HEK293 (cell line): ENCODE results near the gene GRIK4.

Experiments
- CTCF ChIA-PET: fragments of 350-600 bp; formaldehyde crosslinking; extraction: SDS; loops from one replicate; lab custom pipeline; 2021; ENCODE audit warnings: antibody characterized with exemption; lab: Yijun Ruan, JAX
- POLR2A ChIA-PET: fragments of 300-600 bp; formaldehyde crosslinking; extraction: SDS; loops from one replicate; lab custom pipeline; 2020; ENCODE audit warnings: antibody characterized with exemption, inconsistent platforms; lab: Yijun Ruan, JAX
- H3K27ac ChIP-seq: fragments of 200-500 bp; sonication (Bioruptor generic); 2 replicates; pipeline ENCODE4 v1.5.1; 2014; ENCODE audit warnings: low read depth, low read length, control low read depth, inconsistent platforms; ENCODE audit errors: extremely low read depth
- H3K36me3 ChIP-seq, 2 experiments: fragments of 200-500 bp in 1 of 2; sonication (Bioruptor generic) in 1 of 2; 1 replicate in 1 of 2; 2 replicates in 1 of 2; pipeline ENCODE4 v1.5.1; 2014 to 2017; ENCODE audit warnings: inconsistent platforms in 2 of 2, low read length in 2 of 2; ENCODE audit not compliant: control insufficient read depth in 2 of 2, insufficient read depth in 1 of 2
- H3K4me1 ChIP-seq: fragments of 200-500 bp; sonication (Bioruptor generic); 2 replicates; pipeline ENCODE4 v1.5.1; 2014; ENCODE audit warnings: mild to moderate bottlenecking, low read length, inconsistent platforms; ENCODE audit not compliant: control insufficient read depth, insufficient read depth
- H3K4me3 ChIP-seq: 2 replicates; pipeline ENCODE4 v1.5.1; 2011; ENCODE audit warnings: low read depth, mild to moderate bottlenecking, control low read depth, low read length, moderate library complexity
- H3K9me3 ChIP-seq: fragments of 200-500 bp; sonication (Bioruptor generic); 2 replicates; pipeline ENCODE4 v1.5.1; 2014; ENCODE audit warnings: low read depth, low read length, inconsistent platforms; ENCODE audit not compliant: control insufficient read depth, insufficient read depth
- GLI4 ChIP-seq: fragments of 450-650 bp; formaldehyde crosslinking; IDR thresholded peaks from 2 replicates; pipeline ENCODE4 v1.5.1; 2016; ENCODE audit warnings: missing biosample characterization, missing genetic modification characterization
- KLF8 ChIP-seq: fragments of 450-650 bp; formaldehyde crosslinking; IDR thresholded peaks from 2 replicates; pipeline ENCODE4 v1.5.1; 2016; ENCODE audit warnings: missing biosample characterization, missing genetic modification characterization
- MEIS1 ChIP-seq: sonication (generic); formaldehyde crosslinking; IDR thresholded peaks from 2 replicates; pipeline ENCODE4 v1.8.1; 2022; ENCODE audit warnings: missing genetic modification reagents, mild to moderate bottlenecking, borderline replicate concordance
- ZBTB6 ChIP-seq: fragments of 450-650 bp; formaldehyde crosslinking; IDR thresholded peaks from 2 replicates; pipeline ENCODE4 v1.5.1; 2017; ENCODE audit warnings: missing biosample characterization, missing genetic modification characterization
- ZEB2 ChIP-seq: fragments of 450-650 bp; formaldehyde crosslinking; IDR thresholded peaks from 2 replicates; pipeline ENCODE4 v1.5.1; 2016; ENCODE audit warnings: missing biosample characterization, missing genetic modification characterization
- ZNF140 ChIP-seq: fragments of 450-650 bp; formaldehyde crosslinking; IDR thresholded peaks from 2 replicates; pipeline ENCODE4 v1.5.1; 2016; ENCODE audit warnings: missing biosample characterization, missing genetic modification characterization
- ZNF174 ChIP-seq: fragments of 450-650 bp; formaldehyde crosslinking; IDR thresholded peaks from 2 replicates; pipeline ENCODE4 v1.5.0; 2017; ENCODE audit warnings: missing biosample characterization, mild to moderate bottlenecking, missing genetic modification characterization
- ZNF18 ChIP-seq: fragments of 450-650 bp; formaldehyde crosslinking; IDR thresholded peaks from 2 replicates; pipeline ENCODE4 v1.5.1; 2016; ENCODE audit warnings: missing biosample characterization, missing genetic modification characterization
- ZNF341 ChIP-seq: fragments of 450-650 bp; formaldehyde crosslinking; IDR thresholded peaks from 2 replicates; pipeline ENCODE4; 2016; ENCODE audit warnings: low read depth, missing biosample characterization, missing genetic modification characterization
- ZNF391 ChIP-seq: fragments of 450-650 bp; formaldehyde crosslinking; IDR thresholded peaks from 2 replicates; pipeline ENCODE4 v1.5.1; 2016; ENCODE audit warnings: low read depth, missing biosample characterization, missing genetic modification characterization, borderline replicate concordance
- ZNF510 ChIP-seq: fragments of 450-650 bp; formaldehyde crosslinking; IDR thresholded peaks from 2 replicates; pipeline ENCODE4 v1.5.1; 2018; ENCODE audit warnings: mild to moderate bottlenecking, missing genetic modification characterization, missing biosample characterization; ENCODE audit not compliant: insufficient replicate concordance
- ZNF560 ChIP-seq: fragments of 450-650 bp; formaldehyde crosslinking; IDR thresholded peaks from 2 replicates; pipeline ENCODE4 v1.5.1; 2017; ENCODE audit warnings: missing biosample characterization, missing genetic modification characterization, borderline replicate concordance
- ZNF785 ChIP-seq: fragments of 450-650 bp; formaldehyde crosslinking; IDR thresholded peaks from 2 replicates; pipeline ENCODE4 v1.5.1; 2016; ENCODE audit warnings: missing biosample characterization, missing genetic modification characterization
- TF ChIP-seq, protein P1 (sequence below): fragments of 450-650 bp; formaldehyde crosslinking; IDR thresholded peaks from 2 replicates; pipeline ENCODE4 v1.5.1; 2016; ENCODE audit warnings: missing biosample characterization, missing genetic modification characterization

The GRIK4 gene

DNA sequence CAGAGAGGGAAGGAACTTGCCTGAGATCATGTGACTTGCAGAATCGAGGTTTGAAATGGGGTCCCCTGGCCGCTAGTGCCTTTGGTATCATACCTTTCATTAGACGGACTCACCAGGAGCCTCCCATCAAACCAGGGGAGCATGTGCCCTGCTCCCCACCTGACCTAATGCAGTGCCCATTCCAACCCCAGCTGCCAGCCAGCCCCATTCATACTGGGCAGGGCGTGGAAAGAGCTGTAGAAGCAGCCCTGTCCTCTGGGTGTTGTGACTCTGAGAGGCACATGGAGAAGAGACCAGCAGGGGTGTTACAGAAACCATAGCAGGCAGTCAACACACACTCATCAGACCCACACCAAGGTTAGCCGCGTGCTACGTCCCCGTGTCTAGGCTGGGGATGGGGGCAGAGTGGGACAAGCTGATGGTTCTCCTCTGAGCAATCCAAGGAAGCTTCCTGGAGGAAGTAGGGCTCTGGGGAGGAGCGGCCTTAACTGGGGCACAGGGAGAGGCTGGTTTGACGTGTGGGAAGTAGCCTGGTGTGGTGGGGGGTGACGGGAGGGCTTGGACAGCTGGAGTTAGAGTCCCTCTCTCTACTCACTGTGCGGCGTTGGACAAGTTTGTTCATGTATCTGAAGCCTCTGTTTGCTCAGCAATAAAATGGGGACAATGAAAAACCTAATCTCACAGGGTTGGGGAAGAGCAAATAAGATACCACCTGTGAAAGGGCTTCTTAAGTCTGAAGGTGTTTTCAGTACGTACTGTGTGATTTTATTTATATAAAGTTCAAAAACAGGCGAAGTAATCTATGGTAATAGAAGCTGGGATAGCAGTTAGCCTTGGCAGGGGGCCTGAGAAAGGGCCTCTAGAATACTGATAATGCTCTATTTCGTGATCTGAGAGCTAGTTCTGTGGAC lies 14.0 kb downstream of the GRIK4 start:
- Histone ChIP-seq H3K4me3 (no peak overlapping the region), H3K9me3 (no peaks in the 10 kb centered on the region), H3K36me3 (no peaks in the 10 kb centered on the region), H3K27ac (no peak overlapping the region), H3K4me1 (no peaks in the 10 kb centered on the region)
- POLR2A ChIA-PET = no interaction called here
- no peak for TF ChIP-seq ZBTB6
- no peak for TF ChIP-seq MEIS1
- TF ChIP-seq ZNF341 (tag by site-specific recombination) = no peak
- CTCF ChIA-PET = interaction anchor here (1.3 kb wide), 1 partner anchor 160 kb away, joined by 4 read pairs; no protein-coding TSS in a partner anchor

DNA sequence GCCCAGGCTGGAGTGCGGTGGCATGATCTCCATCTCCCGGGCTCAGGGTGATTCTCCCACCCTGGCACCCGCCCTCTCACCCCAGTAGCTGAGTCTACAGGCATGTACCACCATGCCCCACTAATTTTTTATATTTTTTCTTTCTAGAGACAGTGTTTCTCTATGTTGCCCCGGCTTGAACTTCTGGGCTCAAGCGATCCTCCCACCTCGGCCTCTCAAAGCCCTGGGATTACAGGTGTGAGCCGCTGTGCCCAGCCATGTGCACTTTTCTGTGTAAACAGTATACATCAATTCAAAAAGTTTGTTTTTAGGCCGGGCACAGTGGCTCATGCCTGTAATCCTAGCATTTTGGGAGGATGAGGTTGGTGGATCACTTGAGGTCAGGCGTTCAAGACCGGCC lies 14.7 kb downstream of the GRIK4 start:
- ChIA-PET POLR2A (interaction anchor here (0.6 kb wide), 1 partner anchor 21 kb away, joined by 4 read pairs; no protein-coding TSS in a partner anchor), CTCF (no interaction called here)
- no peaks in the 10 kb centered on the region for H3K36me3 ChIP-seq
- H3K4me3 ChIP-seq = no peak overlapping the region
- TF ChIP-seq ZNF140 = no peak
- TF ChIP-seq ZEB2 (tag by site-specific recombination) = no peak
- TF ChIP-seq ZNF18 (tag by site-specific recombination) = no peak
- no peak for TF ChIP-seq ZNF785 (tag by site-specific recombination)
- TF ChIP-seq, protein P1, sequence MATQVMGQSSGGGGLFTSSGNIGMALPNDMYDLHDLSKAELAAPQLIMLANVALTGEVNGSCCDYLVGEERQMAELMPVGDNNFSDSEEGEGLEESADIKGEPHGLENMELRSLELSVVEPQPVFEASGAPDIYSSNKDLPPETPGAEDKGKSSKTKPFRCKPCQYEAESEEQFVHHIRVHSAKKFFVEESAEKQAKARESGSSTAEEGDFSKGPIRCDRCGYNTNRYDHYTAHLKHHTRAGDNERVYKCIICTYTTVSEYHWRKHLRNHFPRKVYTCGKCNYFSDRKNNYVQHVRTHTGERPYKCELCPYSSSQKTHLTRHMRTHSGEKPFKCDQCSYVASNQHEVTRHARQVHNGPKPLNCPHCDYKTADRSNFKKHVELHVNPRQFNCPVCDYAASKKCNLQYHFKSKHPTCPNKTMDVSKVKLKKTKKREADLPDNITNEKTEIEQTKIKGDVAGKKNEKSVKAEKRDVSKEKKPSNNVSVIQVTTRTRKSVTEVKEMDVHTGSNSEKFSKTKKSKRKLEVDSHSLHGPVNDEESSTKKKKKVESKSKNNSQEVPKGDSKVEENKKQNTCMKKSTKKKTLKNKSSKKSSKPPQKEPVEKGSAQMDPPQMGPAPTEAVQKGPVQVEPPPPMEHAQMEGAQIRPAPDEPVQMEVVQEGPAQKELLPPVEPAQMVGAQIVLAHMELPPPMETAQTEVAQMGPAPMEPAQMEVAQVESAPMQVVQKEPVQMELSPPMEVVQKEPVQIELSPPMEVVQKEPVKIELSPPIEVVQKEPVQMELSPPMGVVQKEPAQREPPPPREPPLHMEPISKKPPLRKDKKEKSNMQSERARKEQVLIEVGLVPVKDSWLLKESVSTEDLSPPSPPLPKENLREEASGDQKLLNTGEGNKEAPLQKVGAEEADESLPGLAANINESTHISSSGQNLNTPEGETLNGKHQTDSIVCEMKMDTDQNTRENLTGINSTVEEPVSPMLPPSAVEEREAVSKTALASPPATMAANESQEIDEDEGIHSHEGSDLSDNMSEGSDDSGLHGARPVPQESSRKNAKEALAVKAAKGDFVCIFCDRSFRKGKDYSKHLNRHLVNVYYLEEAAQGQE (tag by site-specific recombination) = no peak
- TF ChIP-seq ZNF174 = no peak
- no peak for TF ChIP-seq KLF8 (tag by site-specific recombination)
- TF ChIP-seq GLI4 (tag by site-specific recombination) = no peak
- no peak for TF ChIP-seq ZNF560 (tag by site-specific recombination)
- TF ChIP-seq ZNF510 (tag by site-specific recombination) = no peak
- no peak for TF ChIP-seq ZNF391 (tag by site-specific recombination)
- H3K27ac ChIP-seq = no peak overlapping the region
- no peaks in the 10 kb centered on the region for H3K4me1 ChIP-seq
- no peaks in the 10 kb centered on the region for H3K9me3 ChIP-seq
